ENCODE results near the gene LY6G5C. TPM values are rescaled to one million over a fixed set of nuclear protein-coding genes. Genes with fewer than 3 reads are reported as not detected.

Gene LY6G5C
- total and polyA plus RNA-seq, 4 donors: 2.8 to 5.0 (median 3.5) TPM

DNA sequence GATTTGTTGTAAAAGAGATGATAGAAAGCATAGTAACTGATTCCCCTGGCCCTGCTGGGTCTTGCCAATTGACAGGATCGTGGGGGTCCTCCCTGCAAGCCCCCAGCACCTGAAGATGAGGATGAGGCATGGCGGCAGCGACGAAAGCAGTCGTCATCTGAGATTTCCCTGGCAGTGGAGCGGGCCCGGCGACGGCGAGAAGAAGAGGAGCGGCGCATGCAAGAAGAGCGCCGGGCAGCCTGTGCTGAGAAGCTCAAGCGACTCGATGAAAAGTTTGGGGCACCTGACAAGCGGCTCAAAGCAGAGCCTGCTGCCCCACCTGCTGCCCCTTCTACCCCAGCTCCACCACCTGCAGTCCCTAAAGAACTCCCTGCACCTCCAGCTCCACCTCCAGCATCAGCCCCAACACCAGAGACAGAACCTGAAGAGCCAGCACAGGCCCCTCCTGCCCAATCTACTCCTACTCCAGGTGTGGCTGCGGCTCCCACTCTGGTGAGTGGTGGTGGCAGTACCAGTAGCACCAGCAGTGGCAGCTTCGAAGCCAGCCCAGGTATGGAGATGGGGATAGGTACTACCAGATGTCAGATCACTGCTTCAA lies 53.1 kb downstream of the LY6G5C start:
- 96% methylated on average over 18 to 19 of the region's 19 CpGs for WGBS, 2 donors
- ATAC-seq (ENCODE audit: insufficient read depth, low FRiP score) (no peak), DNase-seq (no peak)
- no peaks in the 10 kb centered on the region for H3K27me3 ChIP-seq (ENCODE audit: control insufficient read depth in 3 of 3, insufficient read depth in 3 of 3, low read length in 2 of 3)
- peaks cover 0 to 2% (median 0%) of the 10 kb centered on the region in 5 donors for H3K4me1 ChIP-seq (ENCODE audit: control insufficient read depth in 5 of 5, insufficient read depth in 5 of 5, low read length in 5 of 5)
- H3K4me3 ChIP-seq: no peak overlapping the region
- no peak overlapping the region for H3K27ac ChIP-seq (ENCODE audit: low read depth in 1 of 2, low read length in 1 of 2)
- TF ChIP-seq, protein P1, sequence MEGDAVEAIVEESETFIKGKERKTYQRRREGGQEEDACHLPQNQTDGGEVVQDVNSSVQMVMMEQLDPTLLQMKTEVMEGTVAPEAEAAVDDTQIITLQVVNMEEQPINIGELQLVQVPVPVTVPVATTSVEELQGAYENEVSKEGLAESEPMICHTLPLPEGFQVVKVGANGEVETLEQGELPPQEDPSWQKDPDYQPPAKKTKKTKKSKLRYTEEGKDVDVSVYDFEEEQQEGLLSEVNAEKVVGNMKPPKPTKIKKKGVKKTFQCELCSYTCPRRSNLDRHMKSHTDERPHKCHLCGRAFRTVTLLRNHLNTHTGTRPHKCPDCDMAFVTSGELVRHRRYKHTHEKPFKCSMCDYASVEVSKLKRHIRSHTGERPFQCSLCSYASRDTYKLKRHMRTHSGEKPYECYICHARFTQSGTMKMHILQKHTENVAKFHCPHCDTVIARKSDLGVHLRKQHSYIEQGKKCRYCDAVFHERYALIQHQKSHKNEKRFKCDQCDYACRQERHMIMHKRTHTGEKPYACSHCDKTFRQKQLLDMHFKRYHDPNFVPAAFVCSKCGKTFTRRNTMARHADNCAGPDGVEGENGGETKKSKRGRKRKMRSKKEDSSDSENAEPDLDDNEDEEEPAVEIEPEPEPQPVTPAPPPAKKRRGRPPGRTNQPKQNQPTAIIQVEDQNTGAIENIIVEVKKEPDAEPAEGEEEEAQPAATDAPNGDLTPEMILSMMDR (IDR thresholded peaks at IDR 0.05; ENCODE audit: control extremely low read depth, extremely low read depth): no peak
- H3K9me3 ChIP-seq (ENCODE audit: control insufficient read depth in 4 of 4, insufficient read depth in 3 of 4, low read length in 3 of 4): no peaks in the 10 kb centered on the region
- no peak overlapping the region for H3K9ac ChIP-seq (ENCODE audit: insufficient read depth in 1 of 2, low read length in 2 of 2)
- H3K36me3 ChIP-seq (ENCODE audit: control insufficient read depth in 4 of 4, insufficient read depth in 4 of 4, low read length in 4 of 4): peaks cover 44 to 84% (median 75%) of the 10 kb centered on the region in 4 donors

DNA sequence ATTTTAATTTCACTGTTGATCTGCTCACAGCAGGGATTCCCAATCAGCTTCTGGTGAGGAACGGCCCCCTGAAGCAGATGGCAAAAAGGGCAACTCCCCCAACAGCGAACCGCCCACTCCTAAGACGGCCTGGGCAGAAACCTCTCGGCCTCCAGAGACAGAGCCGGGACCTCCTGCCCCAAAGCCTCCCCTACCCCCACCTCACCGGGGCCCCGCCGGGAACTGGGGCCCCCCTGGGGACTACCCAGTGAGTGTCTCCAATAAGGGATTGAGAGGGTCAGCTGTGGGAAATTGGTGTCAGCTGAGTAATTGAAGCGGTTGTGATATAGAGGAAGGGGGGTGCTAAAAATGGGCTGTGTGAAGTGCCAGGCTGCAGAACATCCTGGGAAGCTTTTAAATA lies 53.9 kb downstream of the LY6G5C start:
- H3K4me1 ChIP-seq (ENCODE audit: control insufficient read depth in 5 of 5, insufficient read depth in 5 of 5, low read length in 5 of 5): peaks cover 1 to 10% (median 3%) of the 10 kb centered on the region in 5 donors
- WGBS, 2 donors: 94 to 97% methylated on average over 10 of the region's 10 CpGs
- no peak overlapping the region for H3K9ac ChIP-seq (ENCODE audit: insufficient read depth in 1 of 2, low read length in 2 of 2)
- H3K27me3 ChIP-seq (ENCODE audit: control insufficient read depth in 3 of 3, insufficient read depth in 3 of 3, low read length in 2 of 3): no peaks in the 10 kb centered on the region
- no peaks in the 10 kb centered on the region for H3K9me3 ChIP-seq (ENCODE audit: control insufficient read depth in 4 of 4, insufficient read depth in 3 of 4, low read length in 3 of 4)
- ATAC-seq (ENCODE audit: insufficient read depth, low FRiP score) (no peak), DNase-seq (no peak)
- no peak overlapping the region for H3K4me3 ChIP-seq
- TF ChIP-seq, protein P1 (IDR thresholded peaks at IDR 0.05; ENCODE audit: control extremely low read depth, extremely low read depth): no peak
- no peak overlapping the region for H3K27ac ChIP-seq (ENCODE audit: low read depth in 1 of 2, low read length in 1 of 2)
- peaks cover 39 to 77% (median 70%) of the 10 kb centered on the region in 4 donors for H3K36me3 ChIP-seq (ENCODE audit: control insufficient read depth in 4 of 4, insufficient read depth in 4 of 4, low read length in 4 of 4)

Small RNA genes lying within 50 kb of the gene (small RNA-seq; reads per million reads assigned to genes)
- gene LY6G6D (ENCODE audit: low replicate concordance) (not detected), gene MIR4646 (ENCODE audit: low replicate concordance) (0.10 reads per million), gene MIR6832 (ENCODE audit: low replicate concordance) (not detected), gene RF00019 (ENCODE audit: low replicate concordance) (not detected)

Other genes starting within 250 kb of the LY6G5C start
Only the 30 nearest of the 38 such genes appear.
- gene DDX39B, start 139.1 kb downstream of the LY6G5C start, total RNA-seq: 100 to 1,000 TPM; 316 to 418 TPM
- 100 to 1,000 TPM; 318 to 354 TPM for gene DDX39B, start 139.1 kb downstream of the LY6G5C start, polyA plus RNA-seq
- gene ATP6V1G2, start 134.5 kb downstream of the LY6G5C start, total RNA-seq: 1 to 10 TPM in 1 of 2 donors, under 1 TPM in 1; 0.28 to 1.5 TPM
- gene ATP6V1G2, start 134.5 kb downstream of the LY6G5C start, polyA plus RNA-seq: under 1 TPM; 0.47 to 0.56 TPM
- gene NFKBIL1, start 133.5 kb downstream of the LY6G5C start, total RNA-seq: 10 to 100 TPM; 13.5 to 19.2 TPM
- gene NFKBIL1, start 133.5 kb downstream of the LY6G5C start, polyA plus RNA-seq: 10 to 100 TPM; 18.9 to 32.2 TPM
- 1 to 10 TPM in 1 of 2 donors, under 1 TPM in 1; 0.54 to 1.2 TPM for gene LTA, start 108.8 kb downstream of the LY6G5C start, total RNA-seq
- under 1 TPM; 0.28 to 0.40 TPM for gene LTA, start 108.8 kb downstream of the LY6G5C start, polyA plus RNA-seq
- 1 to 10 TPM in 1 of 2 donors, under 1 TPM in 1; 0.23 to 6.6 TPM for gene TNF, start 105.5 kb downstream of the LY6G5C start, total RNA-seq
- 10 to 100 TPM in 1 of 2 donors, 1 to 10 TPM in 1; 1.6 to 15.7 TPM for gene TNF, start 105.5 kb downstream of the LY6G5C start, polyA plus RNA-seq
- 10 to 100 TPM in 1 of 2 donors, 1 to 10 TPM in 1; 9.9 to 14.6 TPM for gene LTB, start 98.6 kb downstream of the LY6G5C start, total RNA-seq
- 10 to 100 TPM in 1 of 2 donors, 1 to 10 TPM in 1; 9.8 to 31.9 TPM for gene LTB, start 98.6 kb downstream of the LY6G5C start, polyA plus RNA-seq
- 10 to 100 TPM in 1 of 2 donors, 1 to 10 TPM in 1; 9.6 to 78.8 TPM for gene LST1, start 94.8 kb downstream of the LY6G5C start, total RNA-seq
- 100 to 1,000 TPM in 1 of 2 donors, 10 to 100 TPM in 1; 96.1 to 164 TPM for gene LST1, start 94.8 kb downstream of the LY6G5C start, polyA plus RNA-seq
- gene NCR3, start 88.1 kb downstream of the LY6G5C start, total RNA-seq: under 1 TPM in 1 of 2 donors, not detected in 1; 0.64 TPM
- under 1 TPM; 0.61 TPM for gene NCR3, start 88.1 kb downstream of the LY6G5C start, polyA plus RNA-seq
- 10 to 100 TPM; 38.7 to 86.0 TPM for gene AIF1, start 65.8 kb downstream of the LY6G5C start, total RNA-seq
- 100 to 1,000 TPM in 1 of 2 donors, 10 to 100 TPM in 1; 89.9 to 345 TPM for gene AIF1, start 65.8 kb downstream of the LY6G5C start, polyA plus RNA-seq
- 100 to 1,000 TPM in 1 of 2 donors, 10 to 100 TPM in 1; 73.7 to 157 TPM for gene PRRC2A, start 60.4 kb downstream of the LY6G5C start, total RNA-seq
- 100 to 1,000 TPM in 1 of 2 donors, 10 to 100 TPM in 1; 90.4 to 115 TPM for gene PRRC2A, start 60.4 kb downstream of the LY6G5C start, polyA plus RNA-seq
- 100 to 1,000 TPM; 164 to 259 TPM for gene BAG6, start 28.4 kb downstream of the LY6G5C start, total RNA-seq
- gene BAG6, start 28.4 kb downstream of the LY6G5C start, polyA plus RNA-seq: 100 to 1,000 TPM; 189 to 322 TPM
- 1 to 10 TPM; 1.3 to 2.5 TPM for gene APOM, start 25.2 kb downstream of the LY6G5C start, total RNA-seq
- gene APOM, start 25.2 kb downstream of the LY6G5C start, polyA plus RNA-seq: 1 to 10 TPM; 2.2 to 8.8 TPM
- gene C6orf47, start 20.3 kb downstream of the LY6G5C start, total RNA-seq: 10 to 100 TPM; 18.9 to 26.8 TPM
- 10 to 100 TPM; 23.5 to 24.5 TPM for gene C6orf47, start 20.3 kb downstream of the LY6G5C start, polyA plus RNA-seq
- 10 to 100 TPM; 13.3 to 16.6 TPM for gene GPANK1, start 16.1 kb downstream of the LY6G5C start, total RNA-seq
- gene GPANK1, start 16.1 kb downstream of the LY6G5C start, polyA plus RNA-seq: 10 to 100 TPM; 12.7 to 15.7 TPM
- 100 to 1,000 TPM; 114 to 123 TPM for gene CSNK2B, start 15.0 kb downstream of the LY6G5C start, total RNA-seq
- gene CSNK2B, start 15.0 kb downstream of the LY6G5C start, polyA plus RNA-seq: 100 to 1,000 TPM; 150 to 154 TPM
- 10 to 100 TPM in 1 of 2 donors, 1 to 10 TPM in 1; 5.7 to 13.7 TPM for gene LY6G5B, start 11.1 kb downstream of the LY6G5C start, total RNA-seq
- 1 to 10 TPM; 7.6 to 8.8 TPM for gene LY6G5B, start 11.1 kb downstream of the LY6G5C start, polyA plus RNA-seq
- 10 to 100 TPM; 49.5 to 57.7 TPM for gene ABHD16A, start 22.3 kb upstream of the LY6G5C start, total RNA-seq
- gene ABHD16A, start 22.3 kb upstream of the LY6G5C start, polyA plus RNA-seq: 10 to 100 TPM; 30.6 to 68.6 TPM
- gene LY6G6F, start 25.8 kb upstream of the LY6G5C start, total RNA-seq: under 1 TPM in 1 of 2 donors, not detected in 1; 0.21 TPM
- gene LY6G6F, start 25.8 kb upstream of the LY6G5C start, polyA plus RNA-seq: 1 to 10 TPM in 1 of 2 donors, not detected in 1; 2.2 TPM
- not detected for gene LY6G6D, start 34.3 kb upstream of the LY6G5C start, total RNA-seq
- not detected for gene LY6G6D, start 34.3 kb upstream of the LY6G5C start, polyA plus RNA-seq
- not detected for gene LY6G6C, start 40.7 kb upstream of the LY6G5C start, total RNA-seq
- under 1 TPM; 0.14 to 0.16 TPM for gene LY6G6C, start 40.7 kb upstream of the LY6G5C start, polyA plus RNA-seq
- gene MPIG6B, start 42.3 kb upstream of the LY6G5C start, total RNA-seq: 1 to 10 TPM in 1 of 2 donors, under 1 TPM in 1; 0.64 to 1.1 TPM
- gene MPIG6B, start 42.3 kb upstream of the LY6G5C start, polyA plus RNA-seq: 1 to 10 TPM in 1 of 2 donors, under 1 TPM in 1; 0.45 to 2.3 TPM
- gene DDAH2, start 48.2 kb upstream of the LY6G5C start, total RNA-seq: 10 to 100 TPM; 60.3 to 80.0 TPM
- 100 to 1,000 TPM; 103 to 130 TPM for gene DDAH2, start 48.2 kb upstream of the LY6G5C start, polyA plus RNA-seq
- 100 to 1,000 TPM; 231 to 368 TPM for gene CLIC1, start 55.5 kb upstream of the LY6G5C start, total RNA-seq
- 100 to 1,000 TPM; 387 to 763 TPM for gene CLIC1, start 55.5 kb upstream of the LY6G5C start, polyA plus RNA-seq
- 10 to 100 TPM; 11.6 to 17.8 TPM for gene MSH5, start 58.9 kb upstream of the LY6G5C start, total RNA-seq
- gene MSH5, start 58.9 kb upstream of the LY6G5C start, polyA plus RNA-seq: 10 to 100 TPM in 1 of 2 donors, 1 to 10 TPM in 1; 4.5 to 15.1 TPM
- 1 to 10 TPM; 1.7 to 4.4 TPM for gene SAPCD1, start 81.6 kb upstream of the LY6G5C start, total RNA-seq
- 1 to 10 TPM; 1.3 to 6.3 TPM for gene SAPCD1, start 81.6 kb upstream of the LY6G5C start, polyA plus RNA-seq
- gene VWA7, start 96.3 kb upstream of the LY6G5C start, total RNA-seq: 10 to 100 TPM in 1 of 2 donors, 1 to 10 TPM in 1; 4.6 to 14.2 TPM
- 1 to 10 TPM; 2.2 to 6.7 TPM for gene VWA7, start 96.3 kb upstream of the LY6G5C start, polyA plus RNA-seq
- gene VARS1, start 114.7 kb upstream of the LY6G5C start, total RNA-seq: 10 to 100 TPM; 32.2 to 95.4 TPM
- gene VARS1, start 114.7 kb upstream of the LY6G5C start, polyA plus RNA-seq: 10 to 100 TPM; 36.3 to 45.8 TPM
- 10 to 100 TPM; 22.0 to 39.4 TPM for gene LSM2, start 125.9 kb upstream of the LY6G5C start, total RNA-seq
- gene LSM2, start 125.9 kb upstream of the LY6G5C start, polyA plus RNA-seq: 10 to 100 TPM; 52.0 to 66.7 TPM
- gene HSPA1L, start 134.2 kb upstream of the LY6G5C start, total RNA-seq: 1 to 10 TPM; 1.9 to 2.3 TPM
- gene HSPA1L, start 134.2 kb upstream of the LY6G5C start, polyA plus RNA-seq: 1 to 10 TPM; 1.0 to 1.2 TPM
- 1,000 to 10,000 TPM in 1 of 2 donors, 100 to 1,000 TPM in 1; 118 to 1,149 TPM for gene HSPA1A, start 134.5 kb upstream of the LY6G5C start, total RNA-seq
- gene HSPA1A, start 134.5 kb upstream of the LY6G5C start, polyA plus RNA-seq: 100 to 1,000 TPM in 1 of 2 donors, 10 to 100 TPM in 1; 90.6 to 161 TPM